Heart right ventricle (tissue), 16 donors: ENCODE measurements around the gene ECHS1. TPM values are rescaled to one million over a fixed set of nuclear protein-coding genes. Genes with fewer than 3 reads are reported as not detected.

Source experiments
- ATAC-seq, 8 donors: fragments of 200-7000 bp; cut with Tn5 transposase; one replicate each; pipeline ENCODE4 v1.9.1; 2020; ENCODE audit warnings: mild to moderate bottlenecking in 8 of 8, moderate library complexity in 8 of 8, moderate number of reproducible peaks in 1 of 8
- DNase-seq, 2 donors: peaks; one replicate each; pipeline ENCODE4 v3.0.0-alpha.2; 2020
- H3K27ac ChIP-seq, 10 donors: fragments of 200-600 bp; sonication (generic) in 2 of 10; one replicate each; pipeline versions ENCODE4 v1.5.0 to v1.8.0; 2020 to 2022; ENCODE audit warnings: mild to moderate bottlenecking in 3 of 10
- H3K27me3 ChIP-seq, 7 donors: fragments of 200-600 bp; one replicate each; pipeline ENCODE4 v1.8.0; 2021 to 2022; ENCODE audit warnings: mild to moderate bottlenecking in 2 of 7
- H3K36me3 ChIP-seq, 9 donors: fragments of 200-600 bp; sonication (generic) in 1 of 9; one replicate each; pipeline versions ENCODE4 v1.5.0 to v1.8.0; 2020 to 2022; ENCODE audit warnings: mild to moderate bottlenecking in 2 of 9
- H3K4me1 ChIP-seq, 9 donors: fragments of 200-600 bp; sonication (generic) in 1 of 9; one replicate each; pipeline versions ENCODE4 v1.5.0 to v1.8.0; 2020 to 2022; ENCODE audit warnings: mild to moderate bottlenecking in 4 of 9
- H3K4me3 ChIP-seq, 10 donors: fragments of 200-600 bp; sonication (generic) in 2 of 10; one replicate each; pipeline versions ENCODE4 v1.5.0 to v1.8.0; 2020 to 2022; ENCODE audit warnings: mild to moderate bottlenecking in 7 of 10, moderate library complexity in 2 of 10
- H3K9me3 ChIP-seq, 11 donors: fragments of 200-600 bp in 10 of 11; sonication (generic) in 2 of 11; one replicate each; pipeline versions ENCODE4 v1.5.0 to v1.8.0; 2013 to 2022; ENCODE audit warnings: mild to moderate bottlenecking in 2 of 11, control low read depth in 1 of 11, moderate library complexity in 1 of 11
- CTCF ChIP-seq, 9 donors: fragments of 200-600 bp; sonication (generic) in 2 of 9; IDR thresholded peaks; one replicate each; pipeline versions ENCODE4 v1.5.0 to v1.8.0; 2021 to 2022; ENCODE audit warnings: antibody characterized with exemption in 9 of 9, mild to moderate bottlenecking in 5 of 9, moderate library complexity in 1 of 9
- WGBS, 2 donors: extraction: QIAGEN DNeasy Blood & Tissue Kit; methylation state at CpG; one replicate each; pipeline ENCODE4 v1.1.7; 2013; ENCODE audit warnings: inconsistent platforms in 1 of 2; 5-methylcytosine and 5-hydroxymethylcytosine counted together
- intact Hi-C, 10 donors: fragments of 100-400 bp; cut with DNase I; formaldehyde crosslinking; loops; one replicate each; pipeline versions ENCODE4 v1.11.1 to v1.14.2; 2022
- polyA plus RNA-seq, 2 donors: library from polyadenylated mRNA; stranded (reverse); fragments of 200-250 nt; gene quantifications; one replicate each; pipeline ENCODE4 v1.2.3, GENCODE V29; 2013
- total RNA-seq, 10 donors: library from RNA; stranded (reverse); fragmentation: NEBNext Ultra II Directional in 3 of 10; extraction: Animal tissue kit (Norgen Biotek cat#: 25700) in 3 of 10; gene quantifications; one replicate each; pipeline versions ENCODE4 v1.2.1 to v1.2.4, GENCODE V29; 2021 to 2023
- donor health status: Arrhythmogenic right ventricular cardiomyopathy.
- donor health status: ischemic (EF 13 %, LVEDD 7.1; RV severe dilation, severe dysfunction).
- donor health status: healthy with polysubstance abuse.
- donor health status: DM: no; HTN: yes; CAD: no.
- donor health status: DM: no; HTN: no; CAD: no.
- donor health status: ischemic (EF 25% LVEDD 6.9; RV normal size, moderate dysfunction).
- donor health status: ischemic (EF 25% LVEDD 5.7; RV mildly dilated, moderate dysfunction).
- donor health status: healthy.
- donor health status: DM: yes; HTN: yes; CAD: no.
- donor health status: Ischemic cardiomyopathy.
- donor health status: ischemic (EF 35%, LVEDD 5.7; RV mildly dilated, moderate dysfunction).
- donor health status: nonischemic (EF 11% LVEDD 7.7; RV severe dilation, severe dysfunction).
- donor health status: DM: yes; HTN: yes; CAD: no.
- donor health status: PGD.
- donor health status: ischemic (EF 29% LVEDD 5.4; RV normal size, mild dysfunction).
- donor health status: nonischemic (EF 23%, LVEDD 6.1; RV moderate dilation, normal function).

The ECHS1 gene
- total and polyA plus RNA-seq, 12 donors: 117 to 275 (median 213) TPM

- no peaks in the 10 kb centered on the region for H3K36me3 ChIP-seq
- H3K27ac ChIP-seq: no peak overlapping the region
- ATAC-seq (peak in 5 of 8 donors; percentile 8 to 41 (median 30)), DNase-seq (no peak)
- peaks cover 28 to 80% (median 74%) of the 10 kb centered on the region in 7 donors for H3K27me3 ChIP-seq
- 18 to 21% methylated on average over 38 to 51 of the region's 51 CpGs for WGBS, 2 donors
- H3K9me3 ChIP-seq: no peaks in the 10 kb centered on the region
- intact Hi-C loops: loop anchor here in 3 of 10 donors (5.0 to 10.0 kb wide), 2 partner anchors 190 to 273 kb away; partner anchors contain the start of gene CYP2E1 (in 1 of the 3)
- H3K4me3 ChIP-seq: peak overlapping the region; percentile 1 to 54 (median 38)
- TF ChIP-seq CTCF (IDR thresholded peaks at IDR 0.05): no peak
- peaks cover 13 to 29% (median 22%) of the 10 kb centered on the region in 9 donors for H3K4me1 ChIP-seq
These were observed 38.5 kb downstream of the ECHS1 start for GRCh38 chr10:133334503-133335245.

- ATAC-seq (no peak), DNase-seq (no peak)
- no peaks in the 10 kb centered on the region for H3K9me3 ChIP-seq
- no peak overlapping the region for H3K27ac ChIP-seq
- intact Hi-C loops: loop anchor here in 3 of 10 donors (5.0 to 10.0 kb wide), 2 partner anchors 192 to 274 kb away; partner anchors contain the start of gene CYP2E1 (in 1 of the 3)
- no peak for TF ChIP-seq CTCF (IDR thresholded peaks at IDR 0.05)
- 79 to 83% methylated on average over 29 to 30 of the region's 30 CpGs for WGBS, 2 donors
- peaks cover 39 to 82% (median 81%) of the 10 kb centered on the region in 7 donors for H3K27me3 ChIP-seq
- no peak overlapping the region for H3K4me3 ChIP-seq
- no peaks in the 10 kb centered on the region for H3K36me3 ChIP-seq
- peaks cover 13 to 33% (median 22%) of the 10 kb centered on the region in 9 donors for H3K4me1 ChIP-seq
These were observed 40.0 kb downstream of the ECHS1 start for GRCh38 chr10:133332936-133333699.

GRCh38 chr10:133329491-133330202, 43.5 kb downstream of the ECHS1 start:
- no peak overlapping the region for H3K27ac ChIP-seq
- peak; percentile 91 to 99 (median 96) for TF ChIP-seq CTCF (IDR thresholded peaks at IDR 0.05)
- no peaks in the 10 kb centered on the region for H3K36me3 ChIP-seq
- H3K4me3 ChIP-seq: peak overlapping the region in 6 of 10 donors; percentile 10 to 39 (median 23)
- no peaks in the 10 kb centered on the region for H3K9me3 ChIP-seq
- DNase-seq (peak; percentile 82 to 88), ATAC-seq (peak; percentile 70 to 91 (median 87))
- H3K27me3 ChIP-seq: peaks cover 31 to 82% (median 81%) of the 10 kb centered on the region in 7 donors
- 7 to 8% methylated on average over 37 of the region's 37 CpGs for WGBS, 2 donors
- intact Hi-C loops: loop anchor here in 9 of 10 donors (5.0 to 10.0 kb wide), 4 partner anchors 185 to 278 kb away; partner anchors contain the start of gene CYP2E1 (in 6 of the 9)
- H3K4me1 ChIP-seq: peaks cover 5 to 24% (median 15%) of the 10 kb centered on the region in 9 donors
